DND-41 (cell line): ENCODE data around the gene SLC38A10.
A peak's percentile ranks its signal among the peaks of the same experiment; 100 is the strongest.

Experiments
- ATAC-seq: fragments of 200-7000 bp; cut with Tn5 transposase; 3 replicates; pipeline ENCODE4 v1.9.1; 2021; ENCODE audit warnings: low read depth; ENCODE audit not compliant: insufficient read depth
- DNase-seq: peaks from one replicate; pipeline ENCODE4 v3.0.0-alpha.2; 2020
- H2AFZ ChIP-seq: 2 replicates; pipeline ENCODE4 v1.6.0; 2012; ENCODE audit warnings: low read depth, low read length
- H3K27ac ChIP-seq: 2 replicates; pipeline ENCODE4 v1.5.1; 2012; ENCODE audit warnings: low read length, inconsistent platforms
- H3K27me3 ChIP-seq: fragments of 200-600 bp; sonication (generic); 2 replicates; pipeline ENCODE4 v1.6.0; 2012; ENCODE audit warnings: low read length, mild to moderate bottlenecking, inconsistent platforms; ENCODE audit not compliant: insufficient read depth, poor library complexity
- H3K36me3 ChIP-seq: 2 replicates; pipeline ENCODE4 v1.5.1; 2012; ENCODE audit warnings: low read length, inconsistent platforms; ENCODE audit not compliant: insufficient read depth
- H3K4me1 ChIP-seq: 2 replicates; pipeline ENCODE4 v1.5.1; 2012; ENCODE audit warnings: mild to moderate bottlenecking, low read length; ENCODE audit not compliant: insufficient read depth
- H3K4me2 ChIP-seq: 2 replicates; pipeline ENCODE4 v1.6.0; 2012; ENCODE audit warnings: mild to moderate bottlenecking, moderate library complexity, low read length, inconsistent platforms; ENCODE audit not compliant: insufficient read depth
- H3K4me3 ChIP-seq, 2 experiments: fragments of 200-600 bp in 1 of 2; shearing (Covaris generic) in 1 of 2; 2 replicates each; pipeline ENCODE4 v1.5.1; 2012 to 2016; ENCODE audit warnings: inconsistent platforms in 2 of 2, low read length in 2 of 2, mild to moderate bottlenecking in 2 of 2, low read depth in 1 of 2, moderate library complexity in 1 of 2
- H3K79me2 ChIP-seq: 2 replicates; pipeline ENCODE4 v1.6.0; 2012; ENCODE audit warnings: low read length, inconsistent platforms; ENCODE audit not compliant: insufficient read depth
- H3K9ac ChIP-seq: 2 replicates; pipeline ENCODE4 v1.6.0; 2012; ENCODE audit warnings: low read depth, mild to moderate bottlenecking, inconsistent platforms, low read length, moderate library complexity
- H3K9me3 ChIP-seq: 2 replicates; pipeline ENCODE4 v1.5.1; 2012; ENCODE audit warnings: low read length, moderate library complexity, mild to moderate bottlenecking, inconsistent platforms; ENCODE audit not compliant: insufficient read depth, severe bottlenecking
- H4K20me1 ChIP-seq: 2 replicates; pipeline ENCODE4 v1.6.0; 2012; ENCODE audit warnings: low read length; ENCODE audit not compliant: insufficient read depth
- EZH2 ChIP-seq: IDR thresholded peaks from 3 replicates; pipeline ENCODE4 v1.6.1; 2012; ENCODE audit warnings: borderline replicate concordance, low read depth, mild to moderate bottlenecking, moderate library complexity, low read length, inconsistent platforms; ENCODE audit not compliant: severe bottlenecking
- TF ChIP-seq, protein P1 (sequence below): IDR thresholded peaks from 2 replicates; pipeline ENCODE4 v1.5.1; 2012; ENCODE audit warnings: borderline replicate concordance, low read length, moderate library complexity, mild to moderate bottlenecking; ENCODE audit not compliant: poor library complexity, severe bottlenecking; ENCODE audit errors: extremely low read depth

Gene SLC38A10

GRCh38 chr17:81323411-81323868 is 28.3 kb upstream of the SLC38A10 start:
- Histone ChIP-seq H2AFZ (no peak overlapping the region), H3K79me2 (no peaks in the 10 kb centered on the region), H3K27ac (no peak overlapping the region), H3K36me3 (no peaks in the 10 kb centered on the region), H3K9me3 (no peaks in the 10 kb centered on the region), H3K9ac (no peak overlapping the region), H3K4me3 (no peak overlapping the region), H3K4me2 (no peak overlapping the region), H4K20me1 (no peaks in the 10 kb centered on the region), H3K27me3 (no peaks in the 10 kb centered on the region), H3K4me1 (no peaks in the 10 kb centered on the region)
- ATAC-seq, result no peak
- no peak for DNase-seq
- TF ChIP-seq, protein P1, sequence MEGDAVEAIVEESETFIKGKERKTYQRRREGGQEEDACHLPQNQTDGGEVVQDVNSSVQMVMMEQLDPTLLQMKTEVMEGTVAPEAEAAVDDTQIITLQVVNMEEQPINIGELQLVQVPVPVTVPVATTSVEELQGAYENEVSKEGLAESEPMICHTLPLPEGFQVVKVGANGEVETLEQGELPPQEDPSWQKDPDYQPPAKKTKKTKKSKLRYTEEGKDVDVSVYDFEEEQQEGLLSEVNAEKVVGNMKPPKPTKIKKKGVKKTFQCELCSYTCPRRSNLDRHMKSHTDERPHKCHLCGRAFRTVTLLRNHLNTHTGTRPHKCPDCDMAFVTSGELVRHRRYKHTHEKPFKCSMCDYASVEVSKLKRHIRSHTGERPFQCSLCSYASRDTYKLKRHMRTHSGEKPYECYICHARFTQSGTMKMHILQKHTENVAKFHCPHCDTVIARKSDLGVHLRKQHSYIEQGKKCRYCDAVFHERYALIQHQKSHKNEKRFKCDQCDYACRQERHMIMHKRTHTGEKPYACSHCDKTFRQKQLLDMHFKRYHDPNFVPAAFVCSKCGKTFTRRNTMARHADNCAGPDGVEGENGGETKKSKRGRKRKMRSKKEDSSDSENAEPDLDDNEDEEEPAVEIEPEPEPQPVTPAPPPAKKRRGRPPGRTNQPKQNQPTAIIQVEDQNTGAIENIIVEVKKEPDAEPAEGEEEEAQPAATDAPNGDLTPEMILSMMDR, result no peak
- no peak for TF ChIP-seq EZH2

GRCh38 chr17:81323083-81323369 is 27.9 kb upstream of the SLC38A10 start:
- Histone ChIP-seq H3K4me1 (no peaks in the 10 kb centered on the region), H3K9ac (no peak overlapping the region), H3K36me3 (no peaks in the 10 kb centered on the region), H3K79me2 (no peaks in the 10 kb centered on the region), H3K27ac (no peak overlapping the region), H2AFZ (no peak overlapping the region), H4K20me1 (no peaks in the 10 kb centered on the region), H3K9me3 (no peaks in the 10 kb centered on the region), H3K4me2 (no peak overlapping the region), H3K27me3 (no peaks in the 10 kb centered on the region), H3K4me3 (no peak overlapping the region)
- ATAC-seq, result no peak
- TF ChIP-seq, protein P1, result no peak
- no peak for TF ChIP-seq EZH2
- no peak for DNase-seq

GRCh38 chr17:81322271-81323082 is 27.4 kb upstream of the SLC38A10 start:
- H3K79me2 ChIP-seq, result no peaks in the 10 kb centered on the region
- H4K20me1 ChIP-seq, result no peaks in the 10 kb centered on the region
- peak; percentile 76 for ATAC-seq
- no peaks in the 10 kb centered on the region for H3K27me3 ChIP-seq
- H3K4me1 ChIP-seq, result no peaks in the 10 kb centered on the region
- H2AFZ ChIP-seq, result no peak overlapping the region
- H3K9me3 ChIP-seq, result no peaks in the 10 kb centered on the region
- no peak overlapping the region for H3K9ac ChIP-seq
- H3K4me3 ChIP-seq, result no peak overlapping the region
- no peak for TF ChIP-seq EZH2
- TF ChIP-seq, protein P1, result peak; percentile 63
- DNase-seq, result peak; percentile 58
- H3K4me2 ChIP-seq, result no peak overlapping the region
- no peak overlapping the region for H3K27ac ChIP-seq
- H3K36me3 ChIP-seq, result no peaks in the 10 kb centered on the region
